DND-41 (cell line): Measurements from ENCODE around the gene IFITM2.
A peak's percentile ranks its signal among the peaks of the same experiment; 100 is the strongest.
"Not testable (repeated sequence)": the region's sequence is repeated elsewhere in the genome, so short reads cannot be mapped to it uniquely, and the experiment has no call there.

Experiments used
- ATAC-seq: fragments of 200-7000 bp; cut with Tn5 transposase; 3 replicates; pipeline ENCODE4 v1.9.1; 2021; ENCODE audit warnings: low read depth; ENCODE audit not compliant: insufficient read depth
- DNase-seq: peaks from one replicate; pipeline ENCODE4 v3.0.0-alpha.2; 2020
- H2AFZ ChIP-seq: 2 replicates; pipeline ENCODE4 v1.6.0; 2012; ENCODE audit warnings: low read depth, low read length
- H3K27ac ChIP-seq: 2 replicates; pipeline ENCODE4 v1.5.1; 2012; ENCODE audit warnings: low read length, inconsistent platforms
- H3K27me3 ChIP-seq: fragments of 200-600 bp; sonication (generic); 2 replicates; pipeline ENCODE4 v1.6.0; 2012; ENCODE audit warnings: low read length, mild to moderate bottlenecking, inconsistent platforms; ENCODE audit not compliant: insufficient read depth, poor library complexity
- H3K36me3 ChIP-seq: 2 replicates; pipeline ENCODE4 v1.5.1; 2012; ENCODE audit warnings: low read length, inconsistent platforms; ENCODE audit not compliant: insufficient read depth
- H3K4me1 ChIP-seq: 2 replicates; pipeline ENCODE4 v1.5.1; 2012; ENCODE audit warnings: mild to moderate bottlenecking, low read length; ENCODE audit not compliant: insufficient read depth
- H3K4me2 ChIP-seq: 2 replicates; pipeline ENCODE4 v1.6.0; 2012; ENCODE audit warnings: mild to moderate bottlenecking, moderate library complexity, low read length, inconsistent platforms; ENCODE audit not compliant: insufficient read depth
- H3K4me3 ChIP-seq, 2 experiments: fragments of 200-600 bp in 1 of 2; shearing (Covaris generic) in 1 of 2; 2 replicates each; pipeline ENCODE4 v1.5.1; 2012 to 2016; ENCODE audit warnings: inconsistent platforms in 2 of 2, low read length in 2 of 2, mild to moderate bottlenecking in 2 of 2, low read depth in 1 of 2, moderate library complexity in 1 of 2
- H3K79me2 ChIP-seq: 2 replicates; pipeline ENCODE4 v1.6.0; 2012; ENCODE audit warnings: low read length, inconsistent platforms; ENCODE audit not compliant: insufficient read depth
- H3K9ac ChIP-seq: 2 replicates; pipeline ENCODE4 v1.6.0; 2012; ENCODE audit warnings: low read depth, mild to moderate bottlenecking, inconsistent platforms, low read length, moderate library complexity
- H3K9me3 ChIP-seq: 2 replicates; pipeline ENCODE4 v1.5.1; 2012; ENCODE audit warnings: low read length, moderate library complexity, mild to moderate bottlenecking, inconsistent platforms; ENCODE audit not compliant: insufficient read depth, severe bottlenecking
- H4K20me1 ChIP-seq: 2 replicates; pipeline ENCODE4 v1.6.0; 2012; ENCODE audit warnings: low read length; ENCODE audit not compliant: insufficient read depth
- CTCF ChIP-seq: IDR thresholded peaks from 2 replicates; pipeline ENCODE4 v1.5.1; 2012; ENCODE audit warnings: borderline replicate concordance, low read length, moderate library complexity, mild to moderate bottlenecking; ENCODE audit not compliant: poor library complexity, severe bottlenecking; ENCODE audit errors: extremely low read depth
- EZH2 ChIP-seq: IDR thresholded peaks from 3 replicates; pipeline ENCODE4 v1.6.1; 2012; ENCODE audit warnings: borderline replicate concordance, low read depth, mild to moderate bottlenecking, moderate library complexity, low read length, inconsistent platforms; ENCODE audit not compliant: severe bottlenecking

IFITM2 gene

DNA sequence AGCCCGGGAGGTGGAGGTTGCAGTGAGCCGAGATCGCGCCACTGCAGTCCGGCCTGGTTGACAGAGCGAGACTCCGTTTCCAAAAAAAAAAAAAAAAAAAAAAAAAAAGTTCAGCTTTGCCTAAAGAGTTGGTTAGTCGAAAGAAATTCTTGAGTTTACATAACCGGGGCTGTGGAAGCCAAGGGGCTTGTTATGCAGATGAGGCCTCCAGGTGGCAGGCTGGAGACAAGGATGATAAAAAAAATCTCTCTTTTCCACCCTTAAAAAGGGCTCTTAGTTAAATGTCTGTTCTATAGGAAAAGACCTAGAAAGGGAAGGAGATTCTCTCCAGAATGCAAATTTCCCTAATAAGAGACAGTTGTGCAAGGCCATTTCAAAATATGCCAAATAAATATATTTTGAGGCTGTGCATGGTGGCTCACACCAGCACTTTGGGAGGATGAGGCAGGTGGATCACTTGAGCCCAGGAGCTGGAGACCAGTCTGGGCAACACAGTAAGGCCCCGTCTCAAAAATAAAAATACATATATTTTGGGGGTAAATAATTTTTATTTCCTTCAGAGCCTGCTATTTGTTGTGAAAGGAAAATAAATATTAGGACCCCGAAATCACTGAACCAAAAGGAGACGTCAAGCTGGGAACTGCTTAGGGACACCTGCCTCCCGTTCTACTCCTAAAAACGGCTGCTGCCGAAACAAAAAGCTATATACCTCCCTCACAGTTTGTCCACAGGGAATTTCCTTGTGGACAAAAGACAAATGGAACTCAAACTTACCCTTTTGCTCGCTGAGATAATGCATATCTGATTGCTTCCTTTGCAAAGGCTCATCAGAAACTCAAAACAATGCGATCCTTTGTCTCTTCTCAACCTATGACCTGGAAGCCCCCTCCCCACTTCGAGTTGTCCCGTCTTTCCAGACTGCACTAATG is 2.4 kb upstream of the IFITM2 start:
- Histone ChIP-seq H3K9me3 (no peaks in the 10 kb centered on the region), H2AFZ (no peak overlapping the region), H3K27me3 (peaks cover 3% of the 10 kb centered on the region), H3K4me3 (no peak overlapping the region), H3K9ac (no peak overlapping the region), H3K4me2 (no peak overlapping the region), H3K36me3 (no peaks in the 10 kb centered on the region), H3K4me1 (peaks cover 25% of the 10 kb centered on the region), H3K27ac (no peak overlapping the region), H3K79me2 (peaks cover 6% of the 10 kb centered on the region), H4K20me1 (no peaks in the 10 kb centered on the region)
- no peak for TF ChIP-seq EZH2
- peak; percentile 83 for TF ChIP-seq CTCF
- DNase-seq = peak; percentile 72
- peak; percentile 44 for ATAC-seq

- Histone ChIP-seq H3K4me2 (no peak overlapping the region), H3K9ac (no peak overlapping the region), H3K4me1 (peaks cover 25% of the 10 kb centered on the region), H2AFZ (no peak overlapping the region), H3K79me2 (peaks cover 6% of the 10 kb centered on the region), H3K27ac (no peak overlapping the region), H3K4me3 (no peak overlapping the region), H3K27me3 (no peaks in the 10 kb centered on the region), H3K36me3 (no peaks in the 10 kb centered on the region), H3K9me3 (no peaks in the 10 kb centered on the region), H4K20me1 (no peaks in the 10 kb centered on the region)
- no peak for ATAC-seq
- TF ChIP-seq CTCF (no peak), EZH2 (no peak)
- no peak for DNase-seq
These were observed 1.8 kb upstream of the IFITM2 start for GRCh38 chr11:305844-306211.

- Histone ChIP-seq H3K27ac (peak overlapping the region; percentile 36; the same call in 1 of the 2 replicates), H3K79me2 (peaks cover 6% of the 10 kb centered on the region), H3K9ac (0 out of 2 replicates have a peak overlapping the region, but pooled peaks have one; percentile 21), H2AFZ (no peak overlapping the region), H3K27me3 (no peaks in the 10 kb centered on the region), H3K9me3 (no peaks in the 10 kb centered on the region), H3K4me1 (peaks cover 28% of the 10 kb centered on the region), H3K4me3 (no peak overlapping the region), H4K20me1 (no peaks in the 10 kb centered on the region), H3K36me3 (no peaks in the 10 kb centered on the region), H3K4me2 (no peak overlapping the region)
- no peak for ATAC-seq
- TF ChIP-seq CTCF (no peak), EZH2 (no peak)
- no peak for DNase-seq
These were observed 808 bp upstream of the IFITM2 start for GRCh38 chr11:306645-307371.

DNA sequence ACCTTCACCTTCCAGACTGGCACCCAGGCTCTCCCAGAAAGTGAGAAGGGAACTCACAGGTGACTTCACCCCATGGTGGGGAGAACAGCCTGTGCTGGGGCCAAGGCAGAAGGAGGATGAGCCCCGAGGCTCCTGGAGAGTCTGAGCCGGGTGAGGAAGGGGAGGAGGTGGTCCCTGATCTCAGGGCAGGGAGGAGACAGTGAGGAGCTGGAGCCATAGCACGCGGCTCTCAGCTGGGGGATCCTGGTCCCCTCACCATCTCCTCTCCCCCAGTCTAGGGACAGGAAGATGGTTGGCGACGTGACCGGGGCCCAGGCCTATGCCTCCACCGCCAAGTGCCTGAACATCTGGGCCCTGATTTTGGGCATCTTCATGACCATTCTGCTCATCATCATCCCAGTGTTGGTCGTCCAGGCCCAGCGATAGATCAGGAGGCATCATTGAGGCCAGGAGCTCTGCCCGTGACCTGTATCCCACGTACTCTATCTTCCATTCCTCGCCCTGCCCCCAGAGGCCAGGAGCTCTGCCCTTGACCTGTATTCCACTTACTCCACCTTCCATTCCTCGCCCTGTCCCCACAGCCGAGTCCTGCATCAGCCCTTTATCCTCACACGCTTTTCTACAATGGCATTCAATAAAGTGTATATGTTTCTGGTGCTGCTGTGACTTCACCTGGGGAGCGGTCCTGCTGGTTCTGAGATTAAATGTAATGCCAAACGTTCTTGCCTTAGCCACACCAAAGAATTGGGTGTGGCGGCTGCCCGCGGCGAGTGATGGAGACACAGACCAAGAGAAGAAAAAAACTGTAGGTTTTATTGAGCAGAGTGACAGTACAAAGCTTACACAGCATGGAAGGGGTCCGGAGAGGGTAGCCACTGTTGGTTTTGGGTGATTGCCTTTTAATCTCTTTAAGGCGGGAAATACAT is 1.4 kb downstream of the IFITM2 start:
- 0 out of 2 replicates have a peak overlapping the region, but pooled peaks have one; percentile 39 for H3K27ac ChIP-seq
- H4K20me1 ChIP-seq, H2AFZ ChIP-seq, H3K36me3 ChIP-seq, H3K9me3 ChIP-seq, H3K27me3 ChIP-seq: not testable (repeated sequence)
- peaks cover 47% of the 10 kb centered on the region for H3K4me1 ChIP-seq
- H3K9ac ChIP-seq = peak overlapping the region; percentile 51
- peak; percentile 45 for DNase-seq
- peak overlapping the region in 1 of 2 experiments; percentile 55; a peak in 3 of 4 replicates for H3K4me3 ChIP-seq
- ATAC-seq = peak; percentile 31
- peaks cover 15% of the 10 kb centered on the region for H3K79me2 ChIP-seq
- H3K4me2 ChIP-seq = peak overlapping the region; percentile 64
